PC-3 (cell line): ENCODE measurements around the gene GPC6.
A peak's percentile ranks its signal among the peaks of the same experiment; 100 is the strongest.

Experiments
- CTCF ChIP-seq: fragments of 300-600 bp; sonication (generic); conservative IDR thresholded peaks from 2 replicates; pipeline ENCODE4 v1.5.1; 2017; ENCODE audit warnings: antibody characterized with exemption, low read depth, mild to moderate bottlenecking, low read length
- EZH2 ChIP-seq: fragments of 300-600 bp; sonication (generic); IDR thresholded peaks from one replicate; pipeline ENCODE4 v1.6.1; 2017; ENCODE audit warnings: antibody characterized with exemption, mild to moderate bottlenecking, low read length; ENCODE audit not compliant: unreplicated experiment
- EZH2phosphoT487 ChIP-seq: fragments of 300-600 bp; sonication (generic); IDR thresholded peaks from 2 replicates; pipeline ENCODE4 v1.6.1; 2018; ENCODE audit warnings: mild to moderate bottlenecking, antibody characterized with exemption, low read length, borderline replicate concordance

- TF ChIP-seq CTCF (peak; percentile 34; the same call in 1 of the 2 replicates), EZH2phosphoT487 (no peak), EZH2 (no peak)
Measured at GRCh38 chr13:93922063-93922855, 695.7 kb downstream of the GPC6 start.
